Small intestine (tissue), 7 donors: Measurements from ENCODE around the gene HOXC5. TPM values are rescaled to one million over a fixed set of nuclear protein-coding genes. Genes with fewer than 3 reads are reported as not detected.
"Not testable (repeated sequence)": the region's sequence is repeated elsewhere in the genome, so short reads cannot be mapped to it uniquely, and the experiment has no call there.

Source experiments
- DNase-seq, 2 donors: peaks; one replicate each; pipeline versions ENCODE4 v3.0.0 to v3.0.0-alpha.2; 2013
- FAIRE-seq: peaks from 2 replicates; lab custom pipeline; 2012; peaks lifted over from hg19 to GRCh38; lab: Jason Lieb, UNC
- H3K27ac ChIP-seq, 3 donors: one replicate each; pipeline ENCODE4 v1.5.1; 2013; ENCODE audit warnings: low read length in 2 of 3, mild to moderate bottlenecking in 2 of 3, control low read depth in 1 of 3, inconsistent platforms in 1 of 3, low read depth in 1 of 3, moderate library complexity in 1 of 3
- H3K27me3 ChIP-seq, 3 donors: one replicate each; pipeline ENCODE4 v1.6.1; 2013; ENCODE audit warnings: low read length in 3 of 3, inconsistent platforms in 1 of 3; ENCODE audit not compliant: control insufficient read depth in 3 of 3, insufficient read depth in 3 of 3
- H3K36me3 ChIP-seq, 3 donors: one replicate each; pipeline ENCODE4 v1.6.1; 2013; ENCODE audit warnings: low read length in 3 of 3, inconsistent platforms in 1 of 3, low read depth in 1 of 3, mild to moderate bottlenecking in 1 of 3, moderate library complexity in 1 of 3; ENCODE audit not compliant: control insufficient read depth in 3 of 3, insufficient read depth in 2 of 3
- H3K4me1 ChIP-seq, 3 donors: one replicate each; pipeline ENCODE4 v1.6.1; 2013; ENCODE audit warnings: low read length in 2 of 3, inconsistent platforms in 1 of 3, low read depth in 1 of 3, mild to moderate bottlenecking in 1 of 3, moderate library complexity in 1 of 3; ENCODE audit not compliant: control insufficient read depth in 3 of 3, insufficient read depth in 2 of 3
- H3K4me3 ChIP-seq, 3 donors: one replicate each; pipeline ENCODE4 v1.5.1; 2013; ENCODE audit warnings: low read length in 3 of 3, control low read depth in 1 of 3, inconsistent platforms in 1 of 3, low read depth in 1 of 3, mild to moderate bottlenecking in 1 of 3, moderate library complexity in 1 of 3
- H3K9me3 ChIP-seq, 2 donors: one replicate each; pipeline ENCODE4 v1.6.1; 2013; ENCODE audit warnings: low read depth in 1 of 2, low read length in 1 of 2; ENCODE audit not compliant: control insufficient read depth in 2 of 2, insufficient read depth in 1 of 2
- WGBS, 3 donors: extraction: QIAGEN DNeasy Blood & Tissue Kit; methylation state at CpG; one replicate each; pipeline ENCODE4 v1.1.7; 2013; 5-methylcytosine and 5-hydroxymethylcytosine counted together
- polyA plus RNA-seq, 4 donors: library from polyadenylated mRNA; stranded (reverse) in 3 of 4; unstranded in 1 of 4; fragments of 200-250 nt in 3 of 4; fragments of 120-200 nt in 1 of 4; gene quantifications; one replicate each; pipeline versions ENCODE4 v1.2.1 to v1.2.3, GENCODE V29; 2013
- donor health status: healthy with polysubstance abuse.
- donor health status: control.
- donor health status: control.
- donor health status: Bipolar disorder and iron deficiency.
- donor health status: healthy.

Gene HOXC5
- polyA plus RNA-seq, 4 donors, result 0.63 to 0.65 TPM; not detected in 2

DNA sequence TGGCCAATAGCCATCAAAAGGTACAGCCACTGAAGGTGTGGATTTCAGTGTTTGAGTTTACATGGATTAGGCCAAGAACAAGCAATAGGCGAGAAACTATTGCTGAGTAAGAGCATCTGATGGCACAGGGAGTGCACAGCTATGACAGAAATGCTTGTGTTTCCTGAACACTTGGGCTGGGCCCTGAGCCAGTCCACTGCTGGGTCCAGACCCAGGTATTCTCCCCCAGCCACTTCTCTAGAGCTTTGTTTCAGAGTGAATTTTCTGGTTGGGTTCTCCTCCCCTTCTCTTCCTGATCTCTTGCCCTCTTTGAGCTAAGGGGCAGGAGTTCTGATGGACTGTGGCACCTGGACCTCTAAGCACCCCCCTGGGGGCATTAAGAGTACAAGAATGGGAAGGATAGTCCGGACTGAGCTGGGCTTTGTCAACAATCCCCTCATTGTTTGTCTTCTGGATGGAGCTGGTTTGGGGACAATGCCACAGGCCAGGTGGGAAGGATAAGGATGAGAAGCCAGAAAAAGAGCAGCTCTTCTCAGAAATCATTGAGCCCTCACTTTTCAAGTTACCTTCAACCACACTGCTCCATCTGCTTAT is 8.3 kb downstream of the HOXC5 start:
- no peak overlapping the region for H3K4me3 ChIP-seq
- no peak overlapping the region for H3K27ac ChIP-seq
- peaks cover 0 to 3% (median 0%) of the 10 kb centered on the region in 3 donors for H3K36me3 ChIP-seq
- FAIRE-seq, result no peak
- WGBS, 3 donors, result 51 to 68% (median 54%) methylated on average over 2 of the region's 2 CpGs
- no peaks in the 10 kb centered on the region for H3K9me3 ChIP-seq
- no peak for DNase-seq
- peaks cover 0 to 20% (median 0%) of the 10 kb centered on the region in 3 donors for H3K4me1 ChIP-seq
- peaks cover 6 to 80% (median 23%) of the 10 kb centered on the region in 3 donors for H3K27me3 ChIP-seq

GRCh38 chr12:54042033-54042432 is 9.2 kb downstream of the HOXC5 start:
- not testable (repeated sequence) for H3K36me3 ChIP-seq, DNase-seq, H3K9me3 ChIP-seq, H3K4me3 ChIP-seq, H3K27ac ChIP-seq, FAIRE-seq
- peaks cover 9 to 80% (median 26%) of the 10 kb centered on the region in 3 donors for H3K27me3 ChIP-seq
- H3K4me1 ChIP-seq, result peaks cover 0 to 20% (median 0%) of the 10 kb centered on the region in 3 donors
- 72 to 75% (median 73%) methylated on average over 6 of the region's 6 CpGs for WGBS, 3 donors

DNA sequence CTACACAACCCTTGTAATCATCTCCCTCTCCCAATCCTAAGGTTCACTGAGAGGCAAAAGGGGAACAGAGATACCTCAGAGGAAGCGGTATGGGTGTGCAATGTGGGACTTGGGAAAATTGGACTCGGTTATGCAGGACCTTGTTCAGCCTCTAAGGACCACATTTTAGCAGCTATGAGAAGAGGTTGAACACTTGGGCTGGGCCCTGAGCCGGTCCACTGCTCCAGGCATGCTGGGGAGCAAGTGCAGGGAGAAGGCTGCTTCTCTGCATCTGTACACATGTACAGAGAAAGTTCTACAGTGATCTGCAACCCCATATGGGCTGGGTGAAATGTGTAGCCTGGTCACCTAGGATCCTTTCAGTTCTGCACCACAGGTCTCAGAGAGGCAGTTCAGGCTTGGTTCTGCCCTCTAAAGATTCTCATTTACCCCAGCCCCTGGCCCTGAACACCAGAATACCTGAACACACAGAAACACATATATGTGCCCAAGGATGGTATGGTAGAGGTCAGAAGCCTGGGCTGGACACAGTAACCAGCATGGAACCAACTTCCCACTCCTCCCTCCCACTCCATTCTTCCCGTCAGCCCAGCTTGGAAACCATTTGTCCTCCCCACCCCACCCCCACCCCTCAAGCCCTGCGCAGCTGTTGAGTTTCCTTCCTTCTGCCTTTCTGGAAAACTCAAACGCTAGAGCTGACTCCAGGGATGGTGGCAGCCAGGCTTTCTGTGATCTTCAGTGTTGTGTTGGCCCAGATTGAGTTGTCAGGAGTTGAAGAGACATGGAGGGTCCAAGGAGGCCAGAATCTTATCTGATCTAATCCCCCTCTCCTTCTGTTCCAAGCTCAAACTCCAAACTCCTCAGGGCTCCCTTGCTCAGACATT is 10.4 kb downstream of the HOXC5 start:
- no peak overlapping the region for H3K4me3 ChIP-seq
- H3K9me3 ChIP-seq, result no peaks in the 10 kb centered on the region
- no peak for FAIRE-seq
- H3K27ac ChIP-seq, result peak overlapping the region in 2 of 3 donors; percentile 59 to 66
- H3K36me3 ChIP-seq, result peaks cover 0 to 2% (median 0%) of the 10 kb centered on the region in 3 donors
- H3K4me1 ChIP-seq, result peaks cover 0 to 18% (median 0%) of the 10 kb centered on the region in 3 donors
- no peak for DNase-seq
- WGBS, 3 donors, result 37 to 46% (median 43%) methylated on average over 6 of the region's 6 CpGs
- H3K27me3 ChIP-seq, result peaks cover 9 to 80% (median 27%) of the 10 kb centered on the region in 3 donors

DNA sequence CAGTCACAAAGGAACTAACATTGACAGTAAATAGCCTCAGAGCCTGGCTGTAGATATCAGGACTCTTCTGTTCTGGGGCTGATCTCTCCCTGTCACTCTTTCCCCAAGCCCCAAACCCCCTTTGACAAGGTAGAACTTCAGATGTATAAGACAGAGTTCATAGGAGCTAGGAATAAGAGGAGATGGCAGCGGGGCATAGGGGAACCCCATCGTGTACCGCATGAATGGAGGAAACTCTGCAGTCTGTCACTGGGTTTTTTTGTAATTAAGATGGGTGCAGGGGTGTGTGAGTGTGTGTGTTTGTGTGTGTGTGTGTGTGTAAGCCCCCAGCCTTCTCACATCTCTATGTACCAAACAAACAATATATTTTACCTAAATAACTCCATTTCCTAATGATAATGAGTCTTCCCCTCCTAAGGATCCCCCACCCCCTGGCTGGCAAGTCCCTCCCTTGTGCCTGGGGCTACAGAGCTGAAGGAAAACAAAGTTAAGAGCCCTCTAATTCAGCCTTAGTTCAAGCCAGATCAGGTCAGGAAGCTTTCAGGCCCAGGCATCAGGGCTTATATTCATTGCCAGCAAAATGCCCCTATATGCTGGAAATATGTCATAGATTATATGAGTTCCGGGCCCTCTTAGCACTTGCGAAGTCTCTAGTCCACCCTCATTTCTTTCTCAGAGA is 11.7 kb downstream of the HOXC5 start:
- peaks cover 7 to 80% (median 29%) of the 10 kb centered on the region in 3 donors for H3K27me3 ChIP-seq
- no peak overlapping the region for H3K4me3 ChIP-seq
- 66 to 77% (median 69%) methylated on average over 5 of the region's 5 CpGs for WGBS, 3 donors
- FAIRE-seq (no peak), DNase-seq (no peak)
- no peaks in the 10 kb centered on the region for H3K9me3 ChIP-seq
- peak overlapping the region in 2 of 3 donors; percentile 8 to 59 for H3K27ac ChIP-seq
- peaks cover 0 to 8% (median 0%) of the 10 kb centered on the region in 3 donors for H3K4me1 ChIP-seq
- H3K36me3 ChIP-seq, result peaks cover 0 to 2% (median 0%) of the 10 kb centered on the region in 3 donors

DNA sequence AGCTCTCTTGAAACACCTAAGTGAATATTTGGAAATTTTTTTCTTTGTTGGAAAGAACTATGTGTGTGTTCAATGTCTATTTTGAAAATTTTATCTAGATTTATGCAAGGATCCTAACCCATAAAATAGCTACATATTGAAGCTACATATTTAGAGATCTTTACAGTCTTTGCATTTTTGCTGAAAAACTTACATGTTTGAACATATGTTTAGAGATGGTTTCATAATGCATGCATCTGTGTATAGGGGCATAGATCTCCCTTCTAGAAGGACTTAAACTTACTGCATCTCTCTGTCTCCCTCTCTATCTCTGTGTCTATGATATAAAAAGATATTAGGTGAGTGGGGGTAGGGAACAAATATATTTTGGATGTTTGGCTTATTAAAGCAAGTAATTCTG is 12.6 kb downstream of the HOXC5 start:
- no peaks in the 10 kb centered on the region for H3K9me3 ChIP-seq
- peaks cover 7 to 80% (median 24%) of the 10 kb centered on the region in 3 donors for H3K27me3 ChIP-seq
- H3K4me3 ChIP-seq, result no peak overlapping the region
- FAIRE-seq (no peak), DNase-seq (no peak)
- peaks cover 0 to 2% (median 0%) of the 10 kb centered on the region in 3 donors for H3K36me3 ChIP-seq
- no peak overlapping the region for H3K27ac ChIP-seq
- peaks cover 0 to 8% (median 0%) of the 10 kb centered on the region in 3 donors for H3K4me1 ChIP-seq

- no peak for DNase-seq
- H3K27me3 ChIP-seq, result peaks cover 6 to 80% (median 24%) of the 10 kb centered on the region in 3 donors
- no peak for FAIRE-seq
- H3K4me1 ChIP-seq, result peaks cover 0 to 11% (median 0%) of the 10 kb centered on the region in 3 donors
- H3K9me3 ChIP-seq, result no peaks in the 10 kb centered on the region
- H3K36me3 ChIP-seq, result peaks cover 0 to 2% (median 0%) of the 10 kb centered on the region in 3 donors
- H3K4me3 ChIP-seq, result no peak overlapping the region
- H3K27ac ChIP-seq, result no peak overlapping the region
- 49 to 51% (median 49%) methylated on average over 15 to 16 of the region's 16 CpGs for WGBS, 3 donors
Measured at GRCh38 chr12:54045868-54046521, 13.1 kb downstream of the HOXC5 start.

DNA sequence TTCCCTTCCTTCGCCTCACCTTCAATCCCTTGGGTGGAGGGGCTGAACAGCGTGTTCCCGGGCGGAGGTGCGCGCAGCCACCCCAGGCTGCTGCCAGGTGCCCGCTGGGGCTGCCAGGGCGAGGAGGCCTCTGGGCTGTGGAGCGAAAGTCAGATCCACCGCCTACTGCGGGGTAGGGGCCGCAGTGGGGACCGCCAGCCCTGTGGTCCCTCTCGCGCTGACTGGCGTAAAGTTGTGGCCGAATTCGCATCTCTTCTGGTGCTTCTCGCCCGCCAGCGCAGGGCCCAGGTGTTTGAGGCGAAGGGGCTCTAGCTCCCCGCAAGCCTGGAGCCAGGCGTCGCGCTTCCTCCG is 13.9 kb downstream of the HOXC5 start:
- peaks cover 2 to 18% (median 3%) of the 10 kb centered on the region in 3 donors for H3K4me1 ChIP-seq
- peaks cover 0 to 2% (median 0%) of the 10 kb centered on the region in 3 donors for H3K36me3 ChIP-seq
- no peak for FAIRE-seq
- no peak for DNase-seq
- 49 to 76% (median 58%) methylated on average over 27 of the region's 27 CpGs for WGBS, 3 donors
- no peak overlapping the region for H3K4me3 ChIP-seq
- peaks cover 3 to 82% (median 29%) of the 10 kb centered on the region in 3 donors for H3K27me3 ChIP-seq
- H3K9me3 ChIP-seq, result no peaks in the 10 kb centered on the region
- H3K27ac ChIP-seq, result no peak overlapping the region
